ENCODE measurements around the gene SYCN. TPM values are rescaled to one million over a fixed set of nuclear protein-coding genes. Genes with fewer than 3 reads are reported as not detected.

Gene SYCN
- total and polyA plus RNA-seq, 2 of the 13 experiments (the other 11 are each of a cell fraction or from before 2014, with no cell fraction given) = not detected

DNA sequence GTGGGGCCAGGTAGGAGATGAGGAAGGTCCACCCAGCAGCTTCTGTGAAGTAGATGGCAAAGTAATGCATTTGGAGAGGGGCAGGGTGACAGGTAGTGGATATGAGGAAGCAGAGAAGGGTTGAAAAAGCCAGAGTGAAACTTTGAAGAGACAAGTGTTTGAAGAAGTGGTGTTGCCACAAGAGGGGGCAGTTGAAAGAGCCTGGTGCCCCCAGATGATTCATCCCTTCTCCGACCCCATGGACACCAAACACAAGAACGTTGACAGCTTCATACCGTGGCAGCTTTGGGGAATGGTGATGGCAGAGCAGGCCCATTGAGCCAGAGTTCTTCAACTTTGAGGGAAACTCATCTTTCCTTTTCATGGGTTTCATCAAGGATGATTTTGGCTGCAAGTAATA lies 20.8 kb upstream of the SYCN start:
- Histone ChIP-seq H2AFZ (ENCODE audit: low read length) (no peak overlapping the region), H3K9me3 (ENCODE audit: low read length) (no peaks in the 10 kb centered on the region), H3K9ac (ENCODE audit: insufficient read depth, low read depth, low read length) (no peak overlapping the region), H3K4me1 (ENCODE audit: insufficient read depth, low read length) (no peaks in the 10 kb centered on the region), H3K27ac (ENCODE audit: extremely low read length, insufficient read depth, low read length) (no peak overlapping the region), H3K27me3 (ENCODE audit: control insufficient read depth in 1 of 2, insufficient read depth in 2 of 2, low read length in 2 of 2) (no peaks in the 10 kb centered on the region; a peak in 2 of 5 replicates), H3K4me2 (ENCODE audit: low read depth, low read length) (no peak overlapping the region), H3K36me3 (replicated peaks in 1 of 2; ENCODE audit: control insufficient read depth in 1 of 2, insufficient read depth in 2 of 2, low read length in 2 of 2) (no peaks in the 10 kb centered on the region), H3K79me2 (ENCODE audit: insufficient read depth, low read length) (no peaks in the 10 kb centered on the region), H4K20me1 (ENCODE audit: insufficient read depth, low read length) (no peaks in the 10 kb centered on the region), H3K4me3 (replicated peaks in 1 of 3; ENCODE audit: insufficient read depth in 1 of 3, low read depth in 2 of 3, low read length in 3 of 3) (no peak overlapping the region)
- DNase-seq (ENCODE audit: low spot score) = peak; percentile 18
- BruUV-seq (replicated peaks) = no TSS peak
- no peak for ATAC-seq
- intact Hi-C loops (cut with micrococcal nuclease; ENCODE audit: unreplicated experiment) (no loop called here), in situ Hi-C loops (cut with HindIII; ENCODE audit: extremely low pct_ligation_motif_present, low pct_unique_long_range_greater_than_20kb) (no loop called here)
- no peak for FAIRE-seq
- TF ChIP-seq, protein P1, sequence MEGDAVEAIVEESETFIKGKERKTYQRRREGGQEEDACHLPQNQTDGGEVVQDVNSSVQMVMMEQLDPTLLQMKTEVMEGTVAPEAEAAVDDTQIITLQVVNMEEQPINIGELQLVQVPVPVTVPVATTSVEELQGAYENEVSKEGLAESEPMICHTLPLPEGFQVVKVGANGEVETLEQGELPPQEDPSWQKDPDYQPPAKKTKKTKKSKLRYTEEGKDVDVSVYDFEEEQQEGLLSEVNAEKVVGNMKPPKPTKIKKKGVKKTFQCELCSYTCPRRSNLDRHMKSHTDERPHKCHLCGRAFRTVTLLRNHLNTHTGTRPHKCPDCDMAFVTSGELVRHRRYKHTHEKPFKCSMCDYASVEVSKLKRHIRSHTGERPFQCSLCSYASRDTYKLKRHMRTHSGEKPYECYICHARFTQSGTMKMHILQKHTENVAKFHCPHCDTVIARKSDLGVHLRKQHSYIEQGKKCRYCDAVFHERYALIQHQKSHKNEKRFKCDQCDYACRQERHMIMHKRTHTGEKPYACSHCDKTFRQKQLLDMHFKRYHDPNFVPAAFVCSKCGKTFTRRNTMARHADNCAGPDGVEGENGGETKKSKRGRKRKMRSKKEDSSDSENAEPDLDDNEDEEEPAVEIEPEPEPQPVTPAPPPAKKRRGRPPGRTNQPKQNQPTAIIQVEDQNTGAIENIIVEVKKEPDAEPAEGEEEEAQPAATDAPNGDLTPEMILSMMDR (CRISPR knock-in tag; IDR thresholded peaks at IDR 0.05) = peak; percentile 20; the same call in 1 of the 2 replicates
- TF ChIP-seq GFI1 (CRISPR knock-in tag; IDR thresholded peaks at IDR 0.05; ENCODE audit: borderline replicate concordance) (no peak), FOSL2 (CRISPR knock-in tag; IDR thresholded peaks at IDR 0.05) (peak; percentile 72), STAG1 (CRISPR knock-in tag; IDR thresholded peaks at IDR 0.05) (0 out of 2 replicates have a peak, but pooled peaks have one; percentile 7)
- ChIA-PET POLR2A (no interaction called here), CTCF (ENCODE audit: low intra/inter-chr PET ratio, low total read pairs) (no interaction called here)
- WGBS (ENCODE audit: low lambda C conversion rate) = 0% methylated on average over 2 of the region's 3 CpGs

DNA sequence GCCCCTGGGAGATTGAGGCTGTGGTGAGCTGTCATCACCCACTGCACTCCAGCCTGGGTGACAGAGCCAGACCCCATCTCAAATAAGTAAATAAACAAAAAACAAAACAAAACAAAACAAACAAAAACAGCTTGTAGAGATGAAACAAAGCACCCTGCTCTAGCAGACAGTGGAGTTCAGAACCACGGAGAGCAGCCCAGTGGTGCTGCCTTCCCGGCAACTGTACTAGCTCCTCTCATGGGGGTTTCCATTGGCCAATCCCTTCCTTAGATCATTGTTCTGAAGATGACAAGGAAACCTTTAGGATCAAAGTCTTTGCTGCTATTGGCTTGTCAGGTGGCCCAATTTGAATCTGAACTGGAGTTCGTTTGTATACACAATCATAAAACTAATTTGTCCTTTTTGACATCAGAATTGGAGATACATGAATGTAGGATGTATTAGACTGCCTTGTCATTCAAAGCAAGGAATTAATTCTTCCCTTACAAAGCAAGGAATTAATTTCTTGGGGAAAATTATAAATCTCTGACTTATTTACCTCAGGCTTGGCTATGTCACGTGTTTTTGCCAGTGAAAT lies 19.7 kb upstream of the SYCN start:
- in situ Hi-C loops (cut with HindIII; ENCODE audit: extremely low pct_ligation_motif_present, low pct_unique_long_range_greater_than_20kb) (no loop called here), intact Hi-C loops (cut with micrococcal nuclease; ENCODE audit: unreplicated experiment) (no loop called here)
- H3K9me3 ChIP-seq (ENCODE audit: low read length) = no peaks in the 10 kb centered on the region
- no TSS peak for BruUV-seq (replicated peaks)
- peak; percentile 93 for TF ChIP-seq MIER2 (CRISPR knock-in tag; IDR thresholded peaks at IDR 0.05)
- peak; percentile 85 for TF ChIP-seq RFX5 (IDR thresholded peaks at IDR 0.05; ENCODE audit: low read depth, low read length)
- TF ChIP-seq, protein P2, sequence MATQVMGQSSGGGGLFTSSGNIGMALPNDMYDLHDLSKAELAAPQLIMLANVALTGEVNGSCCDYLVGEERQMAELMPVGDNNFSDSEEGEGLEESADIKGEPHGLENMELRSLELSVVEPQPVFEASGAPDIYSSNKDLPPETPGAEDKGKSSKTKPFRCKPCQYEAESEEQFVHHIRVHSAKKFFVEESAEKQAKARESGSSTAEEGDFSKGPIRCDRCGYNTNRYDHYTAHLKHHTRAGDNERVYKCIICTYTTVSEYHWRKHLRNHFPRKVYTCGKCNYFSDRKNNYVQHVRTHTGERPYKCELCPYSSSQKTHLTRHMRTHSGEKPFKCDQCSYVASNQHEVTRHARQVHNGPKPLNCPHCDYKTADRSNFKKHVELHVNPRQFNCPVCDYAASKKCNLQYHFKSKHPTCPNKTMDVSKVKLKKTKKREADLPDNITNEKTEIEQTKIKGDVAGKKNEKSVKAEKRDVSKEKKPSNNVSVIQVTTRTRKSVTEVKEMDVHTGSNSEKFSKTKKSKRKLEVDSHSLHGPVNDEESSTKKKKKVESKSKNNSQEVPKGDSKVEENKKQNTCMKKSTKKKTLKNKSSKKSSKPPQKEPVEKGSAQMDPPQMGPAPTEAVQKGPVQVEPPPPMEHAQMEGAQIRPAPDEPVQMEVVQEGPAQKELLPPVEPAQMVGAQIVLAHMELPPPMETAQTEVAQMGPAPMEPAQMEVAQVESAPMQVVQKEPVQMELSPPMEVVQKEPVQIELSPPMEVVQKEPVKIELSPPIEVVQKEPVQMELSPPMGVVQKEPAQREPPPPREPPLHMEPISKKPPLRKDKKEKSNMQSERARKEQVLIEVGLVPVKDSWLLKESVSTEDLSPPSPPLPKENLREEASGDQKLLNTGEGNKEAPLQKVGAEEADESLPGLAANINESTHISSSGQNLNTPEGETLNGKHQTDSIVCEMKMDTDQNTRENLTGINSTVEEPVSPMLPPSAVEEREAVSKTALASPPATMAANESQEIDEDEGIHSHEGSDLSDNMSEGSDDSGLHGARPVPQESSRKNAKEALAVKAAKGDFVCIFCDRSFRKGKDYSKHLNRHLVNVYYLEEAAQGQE (IDR thresholded peaks at IDR 0.05; ENCODE audit: borderline replicate concordance in 1 of 2, low read depth in 1 of 2, low read length in 2 of 2) = peak; percentile 67 to 94
- TF ChIP-seq POGZ (CRISPR knock-in tag; IDR thresholded peaks at IDR 0.05) = no peak
- no peak for TF ChIP-seq ZSCAN9 (CRISPR knock-in tag; IDR thresholded peaks at IDR 0.05; ENCODE audit: borderline replicate concordance)
- no peaks in the 10 kb centered on the region for H3K79me2 ChIP-seq (ENCODE audit: insufficient read depth, low read length)
- H4K20me1 ChIP-seq (ENCODE audit: insufficient read depth, low read length) = no peaks in the 10 kb centered on the region
- H3K27ac ChIP-seq (ENCODE audit: extremely low read length, insufficient read depth, low read length) = no peak overlapping the region
- no peak overlapping the region for H3K4me2 ChIP-seq (ENCODE audit: low read depth, low read length)
- CTCF ChIA-PET (ENCODE audit: low intra/inter-chr PET ratio, low total read pairs) = no interaction called here
- POLR2A ChIA-PET = no interaction called here
- ATAC-seq (no peak), FAIRE-seq (no peak), DNase-seq (ENCODE audit: low spot score) (no peak)
- no peaks in the 10 kb centered on the region for H3K36me3 ChIP-seq (replicated peaks in 1 of 2; ENCODE audit: control insufficient read depth in 1 of 2, insufficient read depth in 2 of 2, low read length in 2 of 2)
- H3K27me3 ChIP-seq (ENCODE audit: control insufficient read depth in 1 of 2, insufficient read depth in 2 of 2, low read length in 2 of 2) = no peaks in the 10 kb centered on the region; a peak in 2 of 5 replicates
- H2AFZ ChIP-seq (ENCODE audit: low read length) = no peak overlapping the region
- H3K9ac ChIP-seq (ENCODE audit: insufficient read depth, low read depth, low read length) = no peak overlapping the region
- H3K4me1 ChIP-seq (ENCODE audit: insufficient read depth, low read length) = no peaks in the 10 kb centered on the region
- H3K4me3 ChIP-seq (replicated peaks in 1 of 3; ENCODE audit: insufficient read depth in 1 of 3, low read depth in 2 of 3, low read length in 3 of 3) = no peak overlapping the region
- WGBS (ENCODE audit: low lambda C conversion rate) = 12% methylated on average over 4 of the region's 4 CpGs
